Subcutaneous abdominal adipose tissue (tissue), 5 donors: Measurements from ENCODE around the gene RNF213.

ENCODE experiments used
- H3K27ac ChIP-seq: one replicate; pipeline ENCODE4 v1.7.0; 2013; ENCODE audit warnings: low read depth, mild to moderate bottlenecking, inconsistent platforms, low read length, moderate library complexity
- H3K27me3 ChIP-seq, 5 donors: one replicate each; pipeline ENCODE4 v1.7.0; 2013; ENCODE audit warnings: low read length in 5 of 5, inconsistent platforms in 1 of 5; ENCODE audit not compliant: control insufficient read depth in 5 of 5, insufficient read depth in 4 of 5
- H3K36me3 ChIP-seq, 5 donors: one replicate each; pipeline ENCODE4 v1.7.0; 2013; ENCODE audit warnings: low read length in 5 of 5; ENCODE audit not compliant: control insufficient read depth in 5 of 5, insufficient read depth in 5 of 5
- H3K4me1 ChIP-seq, 5 donors: one replicate each; pipeline ENCODE4 v1.7.0; 2013; ENCODE audit warnings: low read length in 5 of 5, mild to moderate bottlenecking in 3 of 5, moderate library complexity in 1 of 5; ENCODE audit not compliant: control insufficient read depth in 5 of 5, insufficient read depth in 5 of 5
- H3K4me3 ChIP-seq, 5 donors: one replicate each; pipeline ENCODE4 v1.7.0; 2013; ENCODE audit warnings: low read length in 5 of 5, low read depth in 1 of 5
- H3K9ac ChIP-seq, 5 donors: one replicate each; pipeline ENCODE4 v1.7.0; 2013; ENCODE audit warnings: low read length in 5 of 5, mild to moderate bottlenecking in 4 of 5, moderate library complexity in 3 of 5
- H3K9me3 ChIP-seq, 5 donors: one replicate each; pipeline ENCODE4 v1.7.0; 2013; ENCODE audit warnings: low read length in 5 of 5; ENCODE audit not compliant: control insufficient read depth in 5 of 5
- donor health status: healthy.
- donor health status: healthy.
- donor health status: healthy.
- donor health status: healthy.
- donor health status: healthy.

RNF213 gene

GRCh38 chr17:80362428-80363119 is 101.9 kb downstream of the RNF213 start:
- Histone ChIP-seq H3K4me3 (no peak overlapping the region), H3K36me3 (peaks cover 7 to 96% (median 92%) of the 10 kb centered on the region in 5 donors), H3K27me3 (no peaks in the 10 kb centered on the region), H3K27ac (no peak overlapping the region), H3K4me1 (peaks cover 2 to 17% (median 6%) of the 10 kb centered on the region in 5 donors), H3K9ac (no peak overlapping the region), H3K9me3 (no peaks in the 10 kb centered on the region)

GRCh38 chr17:80363120-80363515 is 102.5 kb downstream of the RNF213 start:
- H3K9ac ChIP-seq, result no peak overlapping the region
- peaks cover 2 to 17% (median 6%) of the 10 kb centered on the region in 5 donors for H3K4me1 ChIP-seq
- no peaks in the 10 kb centered on the region for H3K27me3 ChIP-seq
- H3K9me3 ChIP-seq, result no peaks in the 10 kb centered on the region
- H3K4me3 ChIP-seq, result no peak overlapping the region
- H3K27ac ChIP-seq, result no peak overlapping the region
- peaks cover 9 to 96% (median 92%) of the 10 kb centered on the region in 5 donors for H3K36me3 ChIP-seq

GRCh38 chr17:80363518-80364090 is 103.0 kb downstream of the RNF213 start:
- H3K27me3 ChIP-seq, result no peaks in the 10 kb centered on the region
- no peaks in the 10 kb centered on the region for H3K9me3 ChIP-seq
- H3K9ac ChIP-seq, result no peak overlapping the region
- H3K36me3 ChIP-seq, result peaks cover 11 to 95% (median 91%) of the 10 kb centered on the region in 5 donors
- H3K27ac ChIP-seq, result no peak overlapping the region
- no peak overlapping the region for H3K4me3 ChIP-seq
- H3K4me1 ChIP-seq, result peaks cover 2 to 17% (median 6%) of the 10 kb centered on the region in 5 donors

GRCh38 chr17:80364091-80364691 is 103.5 kb downstream of the RNF213 start:
- Histone ChIP-seq H3K36me3 (peaks cover 11 to 95% (median 91%) of the 10 kb centered on the region in 5 donors), H3K4me3 (no peak overlapping the region), H3K27me3 (no peaks in the 10 kb centered on the region), H3K9ac (no peak overlapping the region), H3K27ac (no peak overlapping the region), H3K9me3 (no peaks in the 10 kb centered on the region), H3K4me1 (peaks cover 2 to 17% (median 6%) of the 10 kb centered on the region in 5 donors)

GRCh38 chr17:80365001-80365965 is 104.6 kb downstream of the RNF213 start:
- H3K9ac ChIP-seq, result no peak overlapping the region
- no peak overlapping the region for H3K4me3 ChIP-seq
- no peak overlapping the region for H3K27ac ChIP-seq
- no peaks in the 10 kb centered on the region for H3K9me3 ChIP-seq
- H3K36me3 ChIP-seq, result peaks cover 18 to 95% (median 91%) of the 10 kb centered on the region in 5 donors
- no peaks in the 10 kb centered on the region for H3K27me3 ChIP-seq
- peaks cover 2 to 8% (median 4%) of the 10 kb centered on the region in 5 donors for H3K4me1 ChIP-seq

- Histone ChIP-seq H3K36me3 (peaks cover 20 to 95% (median 90%) of the 10 kb centered on the region in 5 donors), H3K9me3 (no peaks in the 10 kb centered on the region), H3K4me3 (no peak overlapping the region)
These were observed 105.3 kb downstream of the RNF213 start for GRCh38 chr17:80365983-80366382.

GRCh38 chr17:80367503-80367902 is 106.9 kb downstream of the RNF213 start:
- H3K9me3 ChIP-seq, result no peaks in the 10 kb centered on the region
- no peak overlapping the region for H3K9ac ChIP-seq
- H3K36me3 ChIP-seq, result peaks cover 31 to 94% (median 90%) of the 10 kb centered on the region in 5 donors
- no peak overlapping the region for H3K4me3 ChIP-seq
- no peaks in the 10 kb centered on the region for H3K27me3 ChIP-seq
- peaks cover 2 to 8% (median 4%) of the 10 kb centered on the region in 5 donors for H3K4me1 ChIP-seq
- H3K27ac ChIP-seq, result no peak overlapping the region

More at GRCh38 chr17:80365983-80366382, 105.3 kb downstream of the RNF213 start:
- H3K4me1 ChIP-seq, result peaks cover 2 to 8% (median 4%) of the 10 kb centered on the region in 5 donors
- no peak overlapping the region for H3K9ac ChIP-seq
- no peak overlapping the region for H3K27ac ChIP-seq
- no peaks in the 10 kb centered on the region for H3K27me3 ChIP-seq

GRCh38 chr17:80371196-80371595 is 110.5 kb downstream of the RNF213 start:
- H3K27ac ChIP-seq, result no peak overlapping the region
- H3K4me1 ChIP-seq, result no peaks in the 10 kb centered on the region
- no peak overlapping the region for H3K4me3 ChIP-seq
- H3K9me3 ChIP-seq, result no peaks in the 10 kb centered on the region
- H3K36me3 ChIP-seq, result peaks cover 38 to 93% (median 87%) of the 10 kb centered on the region in 5 donors
- H3K27me3 ChIP-seq, result no peaks in the 10 kb centered on the region
- no peak overlapping the region for H3K9ac ChIP-seq

GRCh38 chr17:80372456-80372855 is 111.8 kb downstream of the RNF213 start:
- no peaks in the 10 kb centered on the region for H3K27me3 ChIP-seq
- H3K4me1 ChIP-seq, result no peaks in the 10 kb centered on the region
- no peak overlapping the region for H3K9ac ChIP-seq
- H3K27ac ChIP-seq, result no peak overlapping the region
- peaks cover 39 to 96% (median 90%) of the 10 kb centered on the region in 5 donors for H3K36me3 ChIP-seq
- no peaks in the 10 kb centered on the region for H3K9me3 ChIP-seq
- H3K4me3 ChIP-seq, result no peak overlapping the region
